ENCODE results near the gene RDH12. TPM values are rescaled to one million over a fixed set of nuclear protein-coding genes. Genes with fewer than 3 reads are reported as not detected.

The RDH12 gene
- polyA plus RNA-seq, 3 donors: 0.22 to 1.3 (median 1.2) TPM

- H3K27ac ChIP-seq (ENCODE audit: low read depth, low read length): no peak overlapping the region
- WGBS, 3 donors: 48 to 82% (median 78%) methylated on average over 10 of the region's 10 CpGs
Measured at GRCh38 chr14:67735336-67736147, 33.9 kb downstream of the RDH12 start.

- 50 to 88% (median 86%) methylated on average over 4 of the region's 4 CpGs for WGBS, 3 donors
- no peak overlapping the region for H3K27ac ChIP-seq (ENCODE audit: low read depth, low read length)
Measured at GRCh38 chr14:67736771-67737170, 35.1 kb downstream of the RDH12 start.

- 31 to 73% (median 66%) methylated on average over 12 of the region's 12 CpGs for WGBS, 3 donors
- no peak overlapping the region for H3K27ac ChIP-seq (ENCODE audit: low read depth, low read length)
Measured at GRCh38 chr14:67738740-67739504, 37.2 kb downstream of the RDH12 start.

- H3K27ac ChIP-seq (ENCODE audit: low read depth, low read length): no peak overlapping the region
- whole genome bisulfite sequencing, 3 donors: 34 to 61% (median 60%) methylated on average over 2 of the region's 2 CpGs
Measured at GRCh38 chr14:67744046-67744445, 42.4 kb downstream of the RDH12 start.

GRCh38 chr14:67746927-67747326, 45.2 kb downstream of the RDH12 start:
- H3K27ac ChIP-seq (ENCODE audit: low read depth, low read length): no peak overlapping the region
- WGBS, 3 donors: 95 to 100% (median 97%) methylated on average over 1 of the region's 1 CpG

GRCh38 chr14:67748312-67748711, 46.6 kb downstream of the RDH12 start:
- H3K27ac ChIP-seq (ENCODE audit: low read depth, low read length): no peak overlapping the region
- WGBS, 3 donors: 83 to 95% (median 94%) methylated on average over 10 of the region's 10 CpGs

GRCh38 chr14:67749341-67750084, 47.8 kb downstream of the RDH12 start:
- no peak overlapping the region for H3K27ac ChIP-seq (ENCODE audit: low read depth, low read length)
- 82 to 91% (median 85%) methylated on average over 6 of the region's 6 CpGs for WGBS, 3 donors

GRCh38 chr14:67756496-67756895, 54.8 kb downstream of the RDH12 start:
- WGBS, 3 donors: 78 to 91% (median 80%) methylated on average over 1 of the region's 1 CpG
- no peak overlapping the region for H3K27ac ChIP-seq (ENCODE audit: low read depth, low read length)

- H3K27ac ChIP-seq (ENCODE audit: low read depth, low read length): no peak overlapping the region
- WGBS, 3 donors: 78 to 85% (median 81%) methylated on average over 3 of the region's 3 CpGs
Measured at GRCh38 chr14:67757175-67757574, 55.5 kb downstream of the RDH12 start.

GRCh38 chr14:67759916-67760315, 58.2 kb downstream of the RDH12 start:
- 94 to 98% (median 96%) methylated on average over 2 of the region's 2 CpGs for WGBS, 3 donors
- no peak overlapping the region for H3K27ac ChIP-seq (ENCODE audit: low read depth, low read length)

- no peak overlapping the region for H3K27ac ChIP-seq (ENCODE audit: low read depth, low read length)
- 79 to 89% (median 87%) methylated on average over 5 of the region's 5 CpGs for WGBS, 3 donors
Measured at GRCh38 chr14:67762051-67762450, 60.4 kb downstream of the RDH12 start.

- no peak overlapping the region for H3K27ac ChIP-seq (ENCODE audit: low read depth, low read length)
- WGBS, 3 donors: 69 to 72% (median 71%) methylated on average over 4 of the region's 4 CpGs
Measured at GRCh38 chr14:67763158-67763822, 61.6 kb downstream of the RDH12 start.

- H3K27ac ChIP-seq (ENCODE audit: low read depth, low read length): no peak overlapping the region
- 90 to 94% (median 92%) methylated on average over 4 of the region's 4 CpGs for WGBS, 3 donors
Measured at GRCh38 chr14:67764496-67764895, 62.8 kb downstream of the RDH12 start.

GRCh38 chr14:67765192-67765834, 63.6 kb downstream of the RDH12 start:
- no peak overlapping the region for H3K27ac ChIP-seq (ENCODE audit: low read depth, low read length)
- 79 to 93% (median 84%) methylated on average over 5 of the region's 5 CpGs for WGBS, 3 donors

GRCh38 chr14:67766035-67766680, 64.5 kb downstream of the RDH12 start:
- H3K27ac ChIP-seq (ENCODE audit: low read depth, low read length): no peak overlapping the region
- 75 to 79% (median 79%) methylated on average over 10 of the region's 10 CpGs for WGBS, 3 donors

GRCh38 chr14:67768219-67768618, 66.5 kb downstream of the RDH12 start:
- 55 to 94% (median 91%) methylated on average over 2 of the region's 2 CpGs for WGBS, 3 donors

GRCh38 chr14:67773844-67774377, 72.2 kb downstream of the RDH12 start:
- 93 to 98% (median 95%) methylated on average over 5 of the region's 5 CpGs for WGBS, 3 donors
- H3K27ac ChIP-seq (ENCODE audit: low read depth, low read length): no peak overlapping the region

More at GRCh38 chr14:67768219-67768618, 66.5 kb downstream of the RDH12 start:
- no peak overlapping the region for H3K27ac ChIP-seq (ENCODE audit: low read depth, low read length)

Measured in adipose tissue (tissue), 3 donors.